Hematopoietic multipotent progenitor cell (in vitro differentiated cells): ENCODE results near the gene MAST2. TPM values are rescaled to one million over a fixed set of nuclear protein-coding genes. Genes with fewer than 3 reads are reported as not detected.
A peak's percentile ranks its signal among the peaks of the same experiment; 100 is the strongest.
"Not testable (repeated sequence)": the region's sequence is repeated elsewhere in the genome, so short reads cannot be mapped to it uniquely, and the experiment has no call there.

Source experiments
- DNase-seq, 3 donors: peaks; one replicate each; pipeline ENCODE4 v3.0.0-alpha.2; 2011 to 2015; ENCODE audit warnings: low read depth in 2 of 3, low spot score in 2 of 3
- total RNA-seq: library from RNA; depleted of rRNA; stranded (reverse); fragments of >200 nt; gene quantifications from one replicate; pipeline ENCODE4 v1.2.3, GENCODE V29; 2012

Gene MAST2
- total RNA-seq, 1 donor = 24.0 TPM

DNA sequence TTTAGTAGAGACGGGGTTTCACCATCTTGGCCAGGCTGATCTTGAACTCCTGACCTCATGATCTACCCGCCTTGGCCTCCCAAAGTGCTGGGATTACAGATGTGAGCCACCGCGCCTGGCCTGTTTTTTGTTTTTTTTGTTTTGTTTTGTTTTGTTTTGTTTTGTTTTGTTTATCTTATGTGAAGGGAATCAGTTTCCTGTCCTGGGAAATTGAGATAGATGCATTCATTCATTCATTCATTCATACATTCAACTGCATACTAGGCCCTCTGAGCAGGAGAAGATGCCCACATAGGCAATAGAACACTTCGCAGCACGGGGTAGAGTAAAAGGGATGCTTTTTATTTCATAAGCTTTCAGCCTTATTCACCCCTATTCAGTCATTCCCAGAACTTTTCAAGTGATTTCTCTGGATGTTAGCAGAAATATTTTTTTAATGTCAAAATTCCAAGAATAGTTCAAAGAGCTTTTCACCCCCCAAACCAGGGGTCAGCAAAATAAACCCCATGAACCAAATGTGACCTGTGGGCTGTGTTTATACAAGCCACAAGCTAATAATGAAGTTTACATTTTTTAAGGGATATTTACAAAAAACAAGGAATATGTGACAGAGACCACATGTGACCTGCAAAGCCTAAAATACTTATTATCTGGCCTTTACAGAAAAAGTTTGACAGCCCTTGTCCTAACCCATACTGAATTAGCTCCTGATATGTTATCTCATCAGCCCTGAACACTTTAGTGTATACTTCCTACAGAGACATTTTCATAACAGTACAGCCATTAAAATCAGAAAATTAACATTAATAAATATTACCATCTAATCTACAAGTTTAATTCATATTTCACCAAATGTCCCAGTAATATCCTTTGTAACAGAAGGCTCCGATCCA is 127.1 kb downstream of the MAST2 start:
- no peak for DNase-seq

- not testable (repeated sequence) for DNase-seq
Measured at GRCh38 chr1:45932205-45932604, 128.8 kb downstream of the MAST2 start.

- no peak for DNase-seq
Measured at GRCh38 chr1:45934947-45935346, 131.5 kb downstream of the MAST2 start.

- DNase-seq = no peak
Measured at GRCh38 chr1:45938029-45938428, 134.6 kb downstream of the MAST2 start.

GRCh38 chr1:45942411-45942810 is 139.0 kb downstream of the MAST2 start:
- DNase-seq = no peak

GRCh38 chr1:45943185-45943584 is 139.8 kb downstream of the MAST2 start:
- no peak for DNase-seq

- no peak for DNase-seq
Measured at GRCh38 chr1:45945426-45945825, 142.0 kb downstream of the MAST2 start.

DNA sequence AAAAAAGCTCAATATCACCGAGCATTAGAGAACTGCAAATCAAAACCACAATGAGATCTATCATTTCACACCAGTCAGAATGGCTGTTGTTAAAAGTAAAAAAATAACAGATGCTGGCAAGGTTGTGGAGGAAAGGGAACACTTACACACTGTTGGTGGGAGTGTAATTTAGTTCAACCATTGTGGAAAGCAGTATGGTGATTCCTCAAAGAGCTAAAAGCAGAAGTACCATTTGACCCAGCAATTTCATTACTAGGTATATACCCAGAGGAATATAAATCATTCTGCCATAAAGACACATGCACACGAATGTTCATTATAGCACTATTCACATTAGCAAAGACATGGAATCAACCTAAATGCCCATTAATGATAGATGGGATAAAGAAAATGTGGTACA is 146.1 kb downstream of the MAST2 start:
- peak in 1 of 3 donors; percentile 47 for DNase-seq

DNA sequence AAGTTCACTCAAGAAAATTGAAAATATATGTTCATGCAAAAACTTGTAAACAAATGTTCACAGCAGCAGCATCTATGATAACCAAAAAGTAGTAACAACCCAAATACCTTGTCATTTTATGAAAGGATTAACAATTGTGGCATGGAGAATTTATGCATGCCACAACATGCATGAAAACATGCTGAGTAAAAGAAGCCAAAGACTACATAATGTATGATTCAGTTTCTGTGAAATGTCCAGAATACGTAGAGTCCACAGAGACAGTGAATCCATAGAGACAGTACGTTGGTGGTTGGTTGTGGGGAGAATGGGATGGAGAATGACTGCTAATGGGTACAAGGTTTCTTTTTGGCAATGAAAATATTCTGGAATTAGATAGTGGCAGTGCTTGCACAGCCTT is 148.7 kb downstream of the MAST2 start:
- no peak for DNase-seq

- no peak for DNase-seq
Measured at GRCh38 chr1:45953934-45954847, 150.8 kb downstream of the MAST2 start.

GRCh38 chr1:45957684-45958083 is 154.3 kb downstream of the MAST2 start:
- DNase-seq = no peak

GRCh38 chr1:45958317-45958716 is 154.9 kb downstream of the MAST2 start:
- DNase-seq = no peak

GRCh38 chr1:45960930-45961715 is 157.7 kb downstream of the MAST2 start:
- DNase-seq = no peak

DNA sequence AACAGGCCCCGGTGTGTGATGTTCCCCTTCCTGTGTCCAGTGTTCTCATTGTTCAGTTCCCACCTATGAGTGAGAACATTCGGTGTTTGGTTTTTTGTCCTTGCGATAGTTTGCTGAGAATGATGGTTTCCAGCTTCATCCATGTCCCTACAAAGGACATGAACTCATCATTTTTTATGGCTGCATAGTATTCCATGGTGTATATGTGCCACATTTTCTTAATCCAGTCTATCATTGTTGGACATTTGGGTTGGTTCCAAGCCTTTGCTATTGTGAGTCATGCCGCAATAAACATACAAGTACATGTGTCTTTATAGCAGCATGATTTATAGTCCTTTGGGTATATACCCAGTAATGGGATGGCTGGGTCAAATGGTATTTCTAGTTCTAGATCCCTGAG is 158.5 kb downstream of the MAST2 start:
- DNase-seq = not testable (repeated sequence)

DNA sequence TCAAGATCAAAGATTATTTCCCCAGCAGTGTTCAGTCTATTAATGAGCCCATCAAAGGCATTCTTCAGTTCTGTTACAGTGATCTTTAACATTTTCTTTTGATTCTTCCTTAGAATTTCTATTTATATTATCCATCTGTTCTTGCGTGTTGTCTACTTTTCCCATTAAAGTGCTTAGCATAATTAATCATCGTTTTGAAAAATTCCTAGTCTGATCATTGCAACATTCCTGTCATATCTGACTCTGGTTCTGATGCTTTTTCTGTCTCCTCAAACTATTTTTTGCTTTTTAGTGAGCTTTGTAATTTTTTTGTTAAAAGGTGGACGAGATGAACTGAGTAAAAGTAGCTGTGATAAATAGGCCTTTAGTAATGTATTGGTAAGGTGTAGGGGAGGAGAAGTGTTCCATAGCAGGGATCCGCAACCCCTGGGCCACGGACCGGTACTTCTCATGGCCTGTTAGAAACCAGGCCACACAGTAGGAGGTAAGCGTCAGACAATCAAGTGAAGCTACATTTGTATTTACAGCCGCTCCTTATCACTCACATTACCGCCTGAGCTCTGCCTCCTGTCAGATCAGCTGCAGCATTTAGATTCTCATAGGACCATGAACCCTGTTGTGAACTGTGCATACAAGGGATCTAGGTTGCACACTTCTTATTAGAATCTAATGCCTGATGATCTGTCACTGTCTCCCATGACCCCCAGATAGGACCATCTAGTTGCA is 165.7 kb downstream of the MAST2 start:
- DNase-seq = no peak

DNA sequence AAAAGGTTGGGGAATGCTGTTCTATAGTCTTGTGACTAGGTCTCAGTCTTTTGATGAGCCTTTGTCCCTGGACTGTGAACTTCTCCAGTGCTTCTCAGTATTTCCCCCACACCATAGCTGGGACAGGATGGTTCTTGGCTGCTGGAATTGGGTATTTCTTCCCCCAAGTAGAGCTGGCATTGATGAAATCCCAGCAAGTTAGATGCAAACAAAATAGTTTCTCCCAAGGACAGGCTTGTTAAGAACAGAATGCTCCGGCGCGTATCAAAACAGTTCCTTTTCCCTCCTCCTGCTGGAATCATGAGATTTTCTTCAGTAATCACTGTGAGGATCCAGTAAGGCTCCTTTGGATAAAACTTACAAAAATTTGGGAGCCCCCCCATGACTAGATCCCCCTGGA is 166.5 kb downstream of the MAST2 start:
- DNase-seq = no peak

GRCh38 chr1:45971335-45971734 is 167.9 kb downstream of the MAST2 start:
- DNase-seq = no peak

- DNase-seq = no peak
Measured at GRCh38 chr1:45971922-45972531, 168.6 kb downstream of the MAST2 start.

DNA sequence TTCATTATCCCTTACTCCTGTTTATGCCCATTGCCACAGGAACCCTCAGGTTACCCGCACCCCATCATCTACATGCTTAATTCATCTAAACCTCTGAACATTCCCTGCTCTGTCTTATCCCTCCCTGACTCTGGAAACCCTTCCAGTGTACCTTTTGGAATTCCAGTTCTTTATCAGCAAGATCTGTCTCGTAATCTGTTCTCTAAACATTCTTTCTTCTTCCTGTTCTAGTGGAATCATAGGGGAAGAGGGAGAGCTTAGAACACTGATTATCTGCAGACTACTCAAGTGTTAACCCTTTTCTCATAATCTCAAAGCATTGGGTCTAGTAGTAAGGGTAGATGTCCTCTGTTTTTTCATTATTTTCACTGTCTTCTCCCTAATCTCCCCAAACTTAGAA is 169.2 kb downstream of the MAST2 start:
- DNase-seq = no peak

GRCh38 chr1:45973121-45973520 is 169.7 kb downstream of the MAST2 start:
- DNase-seq = no peak
